ENCODE data around the gene AMOTL2. TPM values are rescaled to one million over a fixed set of nuclear protein-coding genes. Genes with fewer than 3 reads are reported as not detected.

Gene AMOTL2
- polyA plus RNA-seq, 1 of the 3 experiments (the other 2 are of a cell fraction) = 185 TPM

DNA sequence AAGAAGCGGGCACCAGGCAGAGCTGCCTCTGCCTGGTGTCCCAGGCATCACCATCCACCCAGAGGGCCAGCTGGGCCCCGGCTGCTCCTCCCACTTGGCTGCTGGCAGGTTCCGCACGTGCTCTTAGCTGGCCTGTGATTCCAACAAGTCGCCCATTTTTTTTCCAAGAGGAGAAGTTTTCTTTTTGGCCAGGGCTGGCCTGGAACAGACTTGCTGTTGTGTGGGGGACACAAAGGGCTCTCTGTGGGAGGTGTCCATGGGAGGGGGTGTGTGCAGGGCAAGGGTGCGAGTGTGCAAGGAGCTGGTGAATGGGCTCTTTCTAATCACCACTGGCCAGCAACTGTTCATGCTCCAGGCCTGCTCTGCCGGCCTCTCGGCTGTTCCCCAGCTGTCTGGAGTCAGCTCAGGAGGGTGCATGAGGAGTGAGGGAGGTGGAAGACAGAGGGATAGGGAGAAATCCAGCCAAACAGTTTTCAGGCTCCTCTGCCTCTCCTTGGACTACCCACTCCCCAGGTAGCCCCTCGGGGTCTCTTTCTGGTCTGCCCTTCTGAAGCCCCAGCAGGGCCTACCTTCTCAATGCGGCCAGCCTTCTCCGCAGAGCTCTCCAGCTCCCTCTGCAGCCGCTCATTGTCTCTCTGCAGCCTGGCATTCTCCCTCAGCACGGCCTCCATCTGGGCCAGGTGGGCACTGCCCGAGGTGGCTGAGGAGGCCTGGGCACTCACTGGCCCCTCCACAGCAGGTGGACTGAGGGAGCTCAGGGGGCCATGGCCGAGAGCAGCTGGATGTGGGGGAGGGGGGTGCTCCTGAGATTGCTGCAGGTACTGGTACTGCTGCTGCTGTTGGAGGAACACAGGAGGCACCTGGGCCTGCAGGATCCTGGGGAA, 7.1 kb downstream of the AMOTL2 start (continued):
- TF ChIP-seq PBX3 (IDR thresholded peaks at IDR 0.05) (no peak), EP300 (IDR thresholded peaks at IDR 0.05; ENCODE audit: borderline replicate concordance in 1 of 2, low read depth in 1 of 2, low read length in 1 of 2) (0 out of 4 replicates have a peak, but pooled peaks of 1 of the 2 experiments have one; percentile 5), YY1 (IDR thresholded peaks at IDR 0.05; ENCODE audit: low read depth) (no peak), ELF1 (IDR thresholded peaks at IDR 0.05) (no peak), MXI1 (IDR thresholded peaks at IDR 0.05; ENCODE audit: low read depth, low read length) (no peak), RXRA (IDR thresholded peaks at IDR 0.05; ENCODE audit: borderline replicate concordance, low read depth) (no peak), MAX (IDR thresholded peaks at IDR 0.05; ENCODE audit: low read depth) (no peak), TCF12 (IDR thresholded peaks at IDR 0.05) (peak; percentile 4; the same call in 1 of the 2 replicates), SMC3 (IDR thresholded peaks at IDR 0.05; ENCODE audit: low read depth, low read length) (no peak)

GRCh38 chr3:134366221-134366927, 7.9 kb downstream of the AMOTL2 start:
- peak overlapping the region; percentile 29 for H3K4me2 ChIP-seq
- H3K4me3 ChIP-seq (ENCODE audit: low read depth in 2 of 2, low read length in 1 of 2) = no peak overlapping the region
- peaks cover 79% of the 10 kb centered on the region for H3K79me2 ChIP-seq (ENCODE audit: insufficient read depth)
- peaks cover 94% of the 10 kb centered on the region for H3F3A ChIP-seq (replicated peaks; ENCODE audit: insufficient read depth)
- peaks cover 15 to 95% of the 10 kb centered on the region in 2 experiments; a peak in 3 of 4 replicates for H3K4me1 ChIP-seq (ENCODE audit: control insufficient read depth in 1 of 2, insufficient read depth in 2 of 2, low read depth in 1 of 2, low read length in 1 of 2)
- H3K9me3 ChIP-seq = no peaks in the 10 kb centered on the region
- 90% methylated on average over 11 of the region's 13 CpGs for WGBS (ENCODE audit: low lambda C conversion rate)
- H3K9ac ChIP-seq = peak overlapping the region; percentile 17
- ChIA-PET CTCF (interaction anchor here (0.9 to 1.7 kb wide), 5 partner anchors 8 to 154 kb away, joined by 3 to 7 read pairs (median 5); no protein-coding TSS in a partner anchor), POLR2A (no interaction called here)
- peaks cover 47% of the 10 kb centered on the region for H4K20me1 ChIP-seq (ENCODE audit: insufficient read depth)
- TF ChIP-seq RFX5 (IDR thresholded peaks at IDR 0.05; ENCODE audit: low read length) (no peak), RXRA (IDR thresholded peaks at IDR 0.05; ENCODE audit: borderline replicate concordance, low read depth) (no peak), POLR2AphosphoS5 (IDR thresholded peaks at IDR 0.05; ENCODE audit: low read depth, low read length) (no peak; the same call in 1 of the 2 replicates), TCF12 (IDR thresholded peaks at IDR 0.05) (peak; percentile 20; the same call in 1 of the 2 replicates), NFIC (IDR thresholded peaks at IDR 0.05; ENCODE audit: borderline replicate concordance) (peak; percentile 9; the same call in 1 of the 2 replicates), EZH2phosphoT487 (IDR thresholded peaks at IDR 0.05; ENCODE audit: borderline replicate concordance, low read depth) (no peak)
- TF ChIP-seq, protein P1, sequence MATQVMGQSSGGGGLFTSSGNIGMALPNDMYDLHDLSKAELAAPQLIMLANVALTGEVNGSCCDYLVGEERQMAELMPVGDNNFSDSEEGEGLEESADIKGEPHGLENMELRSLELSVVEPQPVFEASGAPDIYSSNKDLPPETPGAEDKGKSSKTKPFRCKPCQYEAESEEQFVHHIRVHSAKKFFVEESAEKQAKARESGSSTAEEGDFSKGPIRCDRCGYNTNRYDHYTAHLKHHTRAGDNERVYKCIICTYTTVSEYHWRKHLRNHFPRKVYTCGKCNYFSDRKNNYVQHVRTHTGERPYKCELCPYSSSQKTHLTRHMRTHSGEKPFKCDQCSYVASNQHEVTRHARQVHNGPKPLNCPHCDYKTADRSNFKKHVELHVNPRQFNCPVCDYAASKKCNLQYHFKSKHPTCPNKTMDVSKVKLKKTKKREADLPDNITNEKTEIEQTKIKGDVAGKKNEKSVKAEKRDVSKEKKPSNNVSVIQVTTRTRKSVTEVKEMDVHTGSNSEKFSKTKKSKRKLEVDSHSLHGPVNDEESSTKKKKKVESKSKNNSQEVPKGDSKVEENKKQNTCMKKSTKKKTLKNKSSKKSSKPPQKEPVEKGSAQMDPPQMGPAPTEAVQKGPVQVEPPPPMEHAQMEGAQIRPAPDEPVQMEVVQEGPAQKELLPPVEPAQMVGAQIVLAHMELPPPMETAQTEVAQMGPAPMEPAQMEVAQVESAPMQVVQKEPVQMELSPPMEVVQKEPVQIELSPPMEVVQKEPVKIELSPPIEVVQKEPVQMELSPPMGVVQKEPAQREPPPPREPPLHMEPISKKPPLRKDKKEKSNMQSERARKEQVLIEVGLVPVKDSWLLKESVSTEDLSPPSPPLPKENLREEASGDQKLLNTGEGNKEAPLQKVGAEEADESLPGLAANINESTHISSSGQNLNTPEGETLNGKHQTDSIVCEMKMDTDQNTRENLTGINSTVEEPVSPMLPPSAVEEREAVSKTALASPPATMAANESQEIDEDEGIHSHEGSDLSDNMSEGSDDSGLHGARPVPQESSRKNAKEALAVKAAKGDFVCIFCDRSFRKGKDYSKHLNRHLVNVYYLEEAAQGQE (IDR thresholded peaks at IDR 0.05; ENCODE audit: low read depth, low read length) = no peak
- no peak overlapping the region for H2AFZ ChIP-seq (ENCODE audit: low read depth)
- no peaks in the 10 kb centered on the region for H3K27me3 ChIP-seq (ENCODE audit: insufficient read depth)
- no peaks in the 10 kb centered on the region for H3K9me2 ChIP-seq
- H3K36me3 ChIP-seq (replicated peaks in 1 of 2; ENCODE audit: control insufficient read depth in 1 of 2, insufficient read depth in 2 of 2, low read length in 1 of 2) = peaks cover 83 to 87% of the 10 kb centered on the region in 2 experiments
- peak overlapping the region in 1 of 2 experiments; percentile 99; a peak in 2 of 4 replicates for H3K27ac ChIP-seq (ENCODE audit: low read depth in 2 of 2, low read length in 1 of 2)
- DNase-seq = no peak

All from SK-N-SH (cell line).